HepG2 (cell line): Measurements from ENCODE around the gene DNAJB2. TPM values are rescaled to one million over a fixed set of nuclear protein-coding genes. Genes with fewer than 3 reads are reported as not detected.

Source experiments
- ARHGAP35 ChIP-seq: sonication (generic); formaldehyde crosslinking; IDR thresholded peaks from 2 replicates; pipeline ENCODE4 v1.9.0; 2022; ENCODE audit warnings: mild to moderate bottlenecking, inconsistent platforms, moderate library complexity, missing genetic modification reagents, borderline replicate concordance
- ATF1 ChIP-seq: IDR thresholded peaks from 2 replicates; pipeline ENCODE4 v1.6.1; 2016; ENCODE audit warnings: mild to moderate bottlenecking, control low read depth
- BCL3 ChIP-seq: sonication (generic); formaldehyde crosslinking; IDR thresholded peaks from 2 replicates; pipeline ENCODE4 v1.5.1; 2020; ENCODE audit warnings: mild to moderate bottlenecking, missing genetic modification reagents, moderate library complexity
- HIVEP1 ChIP-seq: sonication (generic); formaldehyde crosslinking; IDR thresholded peaks from 2 replicates; pipeline ENCODE4 v1.4.0; 2020; ENCODE audit warnings: mild to moderate bottlenecking, missing genetic modification reagents
- KDM1A ChIP-seq: IDR thresholded peaks from 2 replicates; pipeline ENCODE4 v1.6.1; 2016; ENCODE audit warnings: missing compliant biosample characterization
- KIAA2018 ChIP-seq: sonication (generic); formaldehyde crosslinking; IDR thresholded peaks from 2 replicates; pipeline ENCODE4 v1.5.0; 2020; ENCODE audit warnings: mild to moderate bottlenecking, missing genetic modification reagents, borderline replicate concordance
- MIER2 ChIP-seq: IDR thresholded peaks from 2 replicates; pipeline ENCODE4 v1.6.1; 2016; ENCODE audit warnings: missing biosample characterization, missing genetic modification reagents
- MTA3 ChIP-seq: sonication (generic); formaldehyde crosslinking; IDR thresholded peaks from 2 replicates; pipeline ENCODE4 v1.4.0; 2020; ENCODE audit warnings: missing genetic modification reagents
- NFKB2 ChIP-seq: sonication (generic); formaldehyde crosslinking; IDR thresholded peaks from 2 replicates; pipeline ENCODE4 v1.4.0; 2020; ENCODE audit warnings: missing genetic modification reagents, borderline replicate concordance
- PITX1 ChIP-seq: sonication (generic); formaldehyde crosslinking; IDR thresholded peaks from 2 replicates; pipeline ENCODE4 v1.5.1; 2020; ENCODE audit warnings: mild to moderate bottlenecking, missing genetic modification reagents
- PTBP1 ChIP-seq: fragments of 200-400 bp; formaldehyde crosslinking; IDR thresholded peaks from 2 replicates; pipeline ENCODE4 v1.6.1; 2018; ENCODE audit warnings: low read length, low read depth; ENCODE audit not compliant: poor library complexity, severe bottlenecking
- SMARCE1 ChIP-seq: fragments of 450-650 bp; IDR thresholded peaks from 2 replicates; pipeline ENCODE4 v1.6.1; 2017; ENCODE audit warnings: borderline replicate concordance
- YEATS2 ChIP-seq: sonication (generic); formaldehyde crosslinking; IDR thresholded peaks from 2 replicates; pipeline ENCODE4 v1.4.0; 2020; ENCODE audit warnings: missing genetic modification reagents, borderline replicate concordance
- ZBTB3 ChIP-seq: sonication (generic); formaldehyde crosslinking; IDR thresholded peaks from 2 replicates; pipeline ENCODE4 v1.4.0; 2020; ENCODE audit warnings: low read depth, mild to moderate bottlenecking, moderate library complexity, missing genetic modification reagents, borderline replicate concordance
- ZEB1 ChIP-seq: IDR thresholded peaks from 2 replicates; pipeline ENCODE4 v1.6.1; 2012; ENCODE audit warnings: mild to moderate bottlenecking, low read depth, inconsistent platforms; ENCODE audit not compliant: insufficient replicate concordance
- ZNF24 ChIP-seq: fragments of 450-650 bp; IDR thresholded peaks from 2 replicates; pipeline ENCODE4 v1.6.1; 2017; ENCODE audit warnings: antibody characterized with exemption, mild to moderate bottlenecking
- ZNF576 ChIP-seq: sonication (generic); formaldehyde crosslinking; IDR thresholded peaks from 2 replicates; pipeline ENCODE4 v1.4.0; 2020; ENCODE audit warnings: mild to moderate bottlenecking, missing genetic modification reagents
- ZNF615 ChIP-seq: sonication (generic); formaldehyde crosslinking; IDR thresholded peaks from 2 replicates; pipeline ENCODE4 v1.5.0; 2020; ENCODE audit warnings: mild to moderate bottlenecking, missing genetic modification reagents, borderline replicate concordance
- ZNF660 ChIP-seq: sonication (generic); formaldehyde crosslinking; IDR thresholded peaks from 2 replicates; pipeline ENCODE4 v1.5.1; 2020; ENCODE audit warnings: mild to moderate bottlenecking, low read depth, missing genetic modification reagents, borderline replicate concordance
- ZNF7 ChIP-seq: IDR thresholded peaks from 2 replicates; pipeline ENCODE4 v1.6.1; 2016; ENCODE audit warnings: missing biosample characterization, missing genetic modification reagents
- ZNF720 ChIP-seq: sonication (generic); formaldehyde crosslinking; IDR thresholded peaks from 2 replicates; pipeline ENCODE4 v1.4.0; 2020; ENCODE audit warnings: missing genetic modification reagents
- polyA plus RNA-seq, 8 experiments: library from polyadenylated mRNA; depleted of rRNA in 3 of 8; stranded (reverse) in 7 of 8; unstranded in 1 of 8; fragments of >200 nt; fragmentation: Illumina TruSeq in 4 of 8; extraction: Trizol in 4 of 8; gene quantifications; 2 replicates each; pipeline versions ENCODE4 v1.2.1 to v1.2.3, GENCODE V29; 2011 to 2016; ENCODE audit warnings: low read depth in 4 of 8, missing spikeins in 1 of 8, mixed read lengths in 1 of 8; ENCODE audit not compliant: insufficient read depth in 1 of 8
- total RNA-seq, 5 experiments: library from RNA; depleted of rRNA; stranded (reverse); fragments of >200 nt; fragmentation: Illumina TruSeq; extraction: Trizol; gene quantifications; 2 replicates each; pipeline ENCODE4 v1.2.3, GENCODE V29; 2016; ENCODE audit warnings: low read depth in 1 of 5

Gene DNAJB2
- total and polyA plus RNA-seq, 2 of the 13 experiments (the other 11 are each of a cell fraction or from before 2014, with no cell fraction given), result 21.3 to 31.1 TPM

GRCh38 chr2:219249203-219249980 is 29.8 kb upstream of the DNAJB2 start (continued):
- TF ChIP-seq ZNF24, result no peak
- TF ChIP-seq ATF1 (CRISPR knock-in tag), result peak; percentile 87
- TF ChIP-seq ZNF615 (CRISPR knock-in tag), result 0 out of 2 replicates have a peak, but pooled peaks have one; percentile 70
- TF ChIP-seq ZNF660 (CRISPR knock-in tag), result no peak
- no peak for TF ChIP-seq ZNF576 (CRISPR knock-in tag)
- TF ChIP-seq ZNF720, result 0 out of 2 replicates have a peak, but pooled peaks have one; percentile 19
- TF ChIP-seq HIVEP1 (CRISPR knock-in tag), result no peak
- no peak; the same call in 1 of the 2 replicates for TF ChIP-seq NFKB2 (CRISPR knock-in tag)
- no peak for TF ChIP-seq PTBP1
- TF ChIP-seq ARHGAP35, result no peak
- peak; percentile 62 for TF ChIP-seq ZEB1
- TF ChIP-seq ZBTB3, result peak; percentile 98
- no peak for TF ChIP-seq ZNF7 (CRISPR knock-in tag)
- TF ChIP-seq SMARCE1, result no peak
- TF ChIP-seq KDM1A (CRISPR knock-in tag), result no peak
- no peak; the same call in 1 of the 2 replicates for TF ChIP-seq MIER2 (CRISPR knock-in tag)
- TF ChIP-seq PITX1, result peak; percentile 87
- TF ChIP-seq BCL3 (CRISPR knock-in tag), result no peak; the same call in none of the 2 replicates
- 0 out of 2 replicates have a peak, but pooled peaks have one; percentile 83 for TF ChIP-seq KIAA2018 (CRISPR knock-in tag)
- TF ChIP-seq MTA3, result no peak
- TF ChIP-seq YEATS2 (CRISPR knock-in tag), result peak; percentile 11; the same call in 1 of the 2 replicates
